Motor neuron (in vitro differentiated cells): Measurements from ENCODE around the gene PYURF. TPM values are rescaled to one million over a fixed set of nuclear protein-coding genes. Genes with fewer than 3 reads are reported as not detected.
"Not testable (repeated sequence)": the region's sequence is repeated elsewhere in the genome, so short reads cannot be mapped to it uniquely, and the experiment has no call there.

Experiments
- ATAC-seq, 8 experiments: fragments of 200-7000 bp; cut with Tn5 transposase; replicated peaks in 6 of 8; 2 replicates each; pipeline ENCODE4 v1.8.0; 2021; ENCODE audit warnings: mild to moderate bottlenecking in 8 of 8, moderate library complexity in 8 of 8
- H3K27ac ChIP-seq, 2 donors: fragments of 250-450 bp; sonication (Bioruptor Pico); 2 replicates each; pipeline ENCODE4 v1.9.0; 2021; ENCODE audit warnings: antibody characterized with exemption in 2 of 2, mild to moderate bottlenecking in 2 of 2, moderate library complexity in 1 of 2
- H3K4me1 ChIP-seq, 2 donors: fragments of 250-450 bp; sonication (Bioruptor Pico); replicated peaks in 1 of 2; 2 replicates each; pipeline ENCODE4 v1.6.1; 2021; ENCODE audit warnings: antibody characterized with exemption in 2 of 2, mild to moderate bottlenecking in 2 of 2, moderate library complexity in 1 of 2
- H3K4me3 ChIP-seq, 5 donors: fragments of 250-450 bp; sonication (Bioruptor Pico); 2 replicates each; pipeline ENCODE4 v1.9.0; 2021; ENCODE audit warnings: antibody characterized with exemption in 5 of 5, mild to moderate bottlenecking in 5 of 5, moderate library complexity in 4 of 5
- whole genome bisulfite sequencing, 10 experiments: fragments of 450-650 bp; shearing (Covaris generic); methylation state at CpG; one replicate each; pipeline ENCODE4 v1.0.0; 2022; 5-methylcytosine and 5-hydroxymethylcytosine counted together
- in situ Hi-C, 9 experiments: fragments of 400-800 bp; cut with MboI; loops; one replicate each; pipeline ENCODE4 v1.15.0; 2021; ENCODE audit warnings: low sequenced_read_pairs in 9 of 9, low pct_unique_long_range_greater_than_20kb in 2 of 9; ENCODE audit not compliant: unreplicated experiment in 9 of 9
- total RNA-seq, 8 experiments: library from RNA; unstranded; fragments of 300-600 nt; gene quantifications; 2 replicates each; pipeline versions ENCODE4 v1.2.3 to v1.2.4, GENCODE V29; 2022

Gene PYURF, protein sequence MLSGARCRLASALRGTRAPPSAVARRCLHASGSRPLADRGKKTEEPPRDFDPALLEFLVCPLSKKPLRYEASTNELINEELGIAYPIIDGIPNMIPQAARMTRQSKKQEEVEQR
- 10 to 100 TPM; 48.4 to 95.5 (median 68.7) TPM for total RNA-seq

DNA sequence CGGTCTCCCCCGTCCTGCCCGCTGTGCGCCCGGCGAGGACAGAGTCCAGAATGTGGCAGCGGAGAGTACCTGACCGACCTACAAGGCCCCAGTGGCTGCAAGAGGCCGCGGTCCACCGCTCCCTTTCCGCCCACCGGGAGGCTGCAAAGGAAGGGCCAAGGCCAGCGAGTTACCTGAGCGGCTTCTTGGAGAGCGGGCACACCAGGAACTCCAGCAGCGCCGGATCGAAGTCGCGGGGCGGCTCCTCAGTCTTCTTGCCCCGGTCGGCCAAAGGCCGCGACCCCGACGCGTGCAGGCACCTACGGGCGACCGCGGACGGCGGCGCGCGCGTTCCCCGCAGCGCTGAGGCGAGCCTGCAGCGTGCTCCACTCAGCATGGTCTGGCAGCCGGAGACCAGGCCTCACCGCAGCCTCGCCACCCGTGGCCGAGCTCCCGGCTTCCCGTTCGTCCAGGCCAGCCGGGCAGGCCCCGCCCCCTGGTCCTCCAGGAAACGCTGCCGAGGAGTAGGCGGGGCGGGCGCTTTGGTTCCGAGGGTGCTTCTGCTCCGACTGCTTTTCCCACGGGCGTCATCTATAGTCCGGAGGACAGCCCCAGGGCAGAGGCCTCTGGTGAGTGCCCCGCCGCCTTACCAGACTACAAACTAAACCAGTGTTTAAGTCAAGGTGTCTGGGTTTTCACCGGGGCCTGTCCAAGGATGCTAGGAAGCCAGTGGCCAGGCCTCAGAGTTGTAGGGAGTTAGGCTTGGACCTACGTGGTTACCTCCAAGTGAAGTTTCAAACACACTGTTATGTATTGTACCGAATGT lies at the start of gene PYURF:
PYURF (minus strand) TSS at position 452 of the 805 bp plus-strand sequence; CDS start at position 376, 76 bp downstream.
- WGBS, 10 experiments = 0 to 17% (median 1%) methylated on average over 1 to 19 of the region's 68 CpGs; no CpG with 5 or more reads in 3 of the 10 experiments
- H3K27ac ChIP-seq = peak within 1 kb of the TSS; percentile 84 to 90
- ATAC-seq = peak; percentile 82 to 98 (median 96)
- in situ Hi-C loops = loop anchor here in 7 of 9 experiments (25.0 kb wide), 5 partner anchors 161 to 661 kb away; no protein-coding TSS in a partner anchor
- H3K4me1 ChIP-seq = peaks cover 0 to 12% of the 10 kb centered on the region in 2 donors
- peak within 1 kb of the TSS; percentile 67 to 91 (median 88) for H3K4me3 ChIP-seq

DNA sequence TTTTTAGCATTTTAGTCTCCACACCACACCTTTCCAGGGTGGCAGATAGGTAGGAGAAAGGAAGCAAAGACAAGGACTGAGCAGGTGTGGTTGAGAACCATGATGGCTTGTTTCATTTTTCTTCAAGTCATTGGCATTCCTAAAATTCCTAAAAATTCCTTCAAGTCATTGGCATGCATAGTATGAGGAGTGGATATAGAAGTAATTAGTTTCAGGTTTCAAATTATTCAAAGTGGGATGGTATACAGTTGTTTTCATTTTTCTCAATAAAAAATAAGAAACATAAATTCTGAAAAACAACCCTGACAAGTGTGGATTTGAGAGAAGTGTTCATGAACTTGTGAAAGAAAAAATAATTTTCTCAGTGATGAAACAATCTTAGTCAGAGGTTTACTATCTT lies 46.4 kb upstream of the PYURF start:
- in situ Hi-C loops = no loop called here

DNA sequence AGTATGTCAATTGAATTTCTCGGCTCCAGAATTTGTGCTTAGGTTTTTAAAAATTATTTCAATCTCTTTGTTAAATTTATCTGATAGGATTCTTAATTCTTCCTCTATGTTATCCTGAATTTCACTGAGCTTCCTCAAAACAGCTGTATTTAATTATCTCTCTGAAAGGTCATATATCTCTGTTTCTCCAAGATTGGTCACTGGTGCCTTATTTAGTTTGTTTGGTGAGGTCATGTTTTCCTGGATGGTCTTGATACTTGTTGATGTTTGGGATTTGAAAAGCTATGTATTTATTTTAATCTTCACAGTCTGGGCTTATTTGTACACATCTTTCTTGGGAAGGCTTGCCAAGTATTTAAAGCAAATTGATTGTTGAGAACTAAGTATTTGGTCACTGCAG lies 44.0 kb upstream of the PYURF start:
- no peak for ATAC-seq
- WGBS, 10 experiments = 45 to 100% (median 95%) methylated on average over 1 of the region's 1 CpG
- H3K4me3 ChIP-seq = no peak overlapping the region
- no peaks in the 10 kb centered on the region for H3K4me1 ChIP-seq
- no peak overlapping the region for H3K27ac ChIP-seq
- in situ Hi-C loops = no loop called here

More for the DNA sequence above, 46.4 kb upstream of the PYURF start:
- H3K4me3 ChIP-seq = no peak overlapping the region
- peak in 1 of 8 experiments; percentile 35 for ATAC-seq
- H3K4me1 ChIP-seq = peaks cover 0 to 6% of the 10 kb centered on the region in 2 donors
- H3K27ac ChIP-seq = no peak overlapping the region

DNA sequence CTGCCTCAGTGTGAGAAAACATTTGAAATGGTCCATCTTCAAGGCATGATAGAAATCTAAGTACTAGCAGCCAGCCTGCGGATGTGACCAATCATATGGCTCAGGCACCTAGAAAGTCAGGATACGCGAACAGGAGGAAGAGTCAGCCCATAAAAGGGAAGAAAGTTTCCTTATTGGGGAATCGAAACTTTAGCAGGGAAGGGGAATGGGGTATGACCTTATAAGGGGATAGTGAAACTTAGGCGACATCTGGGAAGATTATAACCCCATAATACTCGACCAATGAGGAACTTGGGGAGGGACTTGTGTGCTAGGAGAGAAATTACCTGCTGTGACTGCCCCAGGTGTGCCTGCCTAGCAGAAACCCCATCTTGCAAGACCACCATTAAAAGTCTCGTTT lies 26.2 kb upstream of the PYURF start:
- no peaks in the 10 kb centered on the region for H3K4me1 ChIP-seq
- WGBS, 10 experiments = 70 to 94% (median 84%) methylated on average over 2 to 6 of the region's 7 CpGs; no CpG with 5 or more reads in 2 of the 10 experiments
- no peak overlapping the region for H3K4me3 ChIP-seq
- ATAC-seq = no peak
- H3K27ac ChIP-seq = no peak overlapping the region
- in situ Hi-C loops = loop anchor here in 4 of 9 experiments (25.0 kb wide), 3 partner anchors 112 to 487 kb away; no protein-coding TSS in a partner anchor

DNA sequence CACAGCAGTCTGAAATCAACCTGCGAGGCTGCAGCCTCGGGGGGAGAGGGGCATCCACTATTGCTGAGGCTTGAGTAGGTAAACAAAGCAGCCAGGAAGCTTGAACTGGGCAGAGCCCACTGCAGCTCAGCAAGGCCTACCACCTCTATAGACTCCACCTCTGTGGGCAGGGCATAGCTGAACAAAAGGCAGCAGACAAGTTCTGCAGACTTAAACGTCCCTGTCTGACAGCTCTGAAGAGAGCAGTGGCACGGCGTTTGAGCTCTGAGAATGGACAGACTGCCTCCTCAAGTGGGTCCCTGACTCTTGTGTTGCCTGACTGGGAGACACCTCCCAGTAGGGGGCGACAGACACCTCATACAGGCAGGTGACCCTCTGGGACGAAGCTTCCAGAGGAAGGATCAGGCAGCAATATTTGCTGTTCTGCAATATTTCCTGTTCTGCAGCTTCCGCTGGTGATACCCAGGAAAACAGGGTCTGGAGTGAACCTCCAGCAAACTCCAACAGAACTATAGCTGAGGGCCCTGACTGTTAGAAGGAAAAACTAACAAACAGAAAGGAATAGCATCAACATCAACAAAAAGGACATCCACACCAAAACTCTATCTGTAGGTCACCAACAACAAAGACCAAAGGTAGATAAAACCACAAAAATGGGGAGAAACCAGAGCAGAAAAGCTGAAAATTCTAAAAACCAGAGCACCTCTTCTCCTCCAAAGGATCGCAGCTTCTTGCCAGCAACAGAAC lies 15.9 kb upstream of the PYURF start:
- peak in 1 of 8 experiments; percentile 60 for ATAC-seq
- not testable (repeated sequence) for H3K4me1 ChIP-seq, H3K27ac ChIP-seq, H3K4me3 ChIP-seq
- in situ Hi-C loops = loop anchor here in 5 of 9 experiments (10.0 to 25.0 kb wide), 5 partner anchors 115 to 498 kb away; no protein-coding TSS in a partner anchor
- 0 to 100% (median 69%) methylated on average over 1 to 6 of the region's 9 CpGs for WGBS, 10 experiments

DNA sequence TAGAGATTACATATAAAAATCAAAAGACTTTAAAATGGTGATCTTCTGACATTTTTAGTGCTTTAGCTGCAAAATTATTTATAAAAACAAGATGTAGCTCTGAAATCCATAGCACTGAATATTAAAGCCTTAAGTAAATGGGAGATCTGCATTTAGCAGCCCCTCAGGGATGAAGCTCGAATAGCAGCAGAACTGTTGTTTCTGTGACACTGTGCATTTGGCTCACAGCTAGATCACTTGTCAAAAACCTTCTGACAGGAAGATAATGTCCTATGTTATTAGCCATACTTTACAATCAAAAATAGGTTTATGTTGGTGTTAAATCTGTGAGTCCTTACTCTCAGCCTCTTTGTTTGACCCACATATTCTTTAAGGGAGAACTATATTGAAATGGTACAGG lies 14.1 kb upstream of the PYURF start:
- WGBS, 10 experiments = 17 to 100% (median 80%) methylated on average over 1 of the region's 1 CpG; no CpG with 5 or more reads in 3 of the 10 experiments
- in situ Hi-C loops = loop anchor here in 5 of 9 experiments (10.0 to 25.0 kb wide), 5 partner anchors 117 to 500 kb away; no protein-coding TSS in a partner anchor
- peak in 1 of 8 experiments; percentile 61 for ATAC-seq
- no peak overlapping the region for H3K27ac ChIP-seq
- no peak overlapping the region for H3K4me3 ChIP-seq
- H3K4me1 ChIP-seq = no peaks in the 10 kb centered on the region

DNA sequence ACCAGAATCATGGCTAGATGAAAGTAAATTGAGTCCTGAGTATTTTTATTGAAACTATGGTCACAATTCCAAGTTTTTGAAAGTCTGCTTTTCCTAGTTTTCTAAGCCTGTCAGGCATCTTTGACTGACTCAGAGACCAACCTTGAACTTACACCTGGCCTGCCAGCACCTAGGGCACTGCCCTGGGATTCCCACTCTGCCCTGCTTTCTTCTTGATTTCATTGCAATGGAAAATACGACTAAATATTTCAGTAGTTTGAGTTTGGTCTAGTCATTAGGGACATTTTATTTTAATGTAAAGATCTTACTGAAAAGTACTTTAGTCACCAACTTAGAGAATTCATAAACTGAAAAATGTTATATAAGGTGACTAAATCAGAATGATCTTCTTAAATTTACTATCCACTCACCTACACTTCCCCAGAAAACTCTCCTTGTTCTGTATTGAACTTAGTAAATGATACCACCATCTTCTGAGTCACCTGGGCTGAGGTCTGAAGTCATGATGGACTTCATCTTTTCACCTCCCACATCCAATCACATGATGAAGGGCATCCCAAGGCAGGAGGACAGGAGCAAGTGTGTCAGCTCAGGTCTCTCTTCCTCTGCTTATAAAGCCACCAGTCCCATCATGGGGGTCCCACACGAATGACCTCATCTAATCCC lies 11.6 kb upstream of the PYURF start:
- Histone ChIP-seq H3K27ac (no peak overlapping the region), H3K4me1 (no peaks in the 10 kb centered on the region), H3K4me3 (no peak overlapping the region)
- no peak for ATAC-seq
- 33 to 100% (median 92%) methylated on average over 1 to 2 of the region's 2 CpGs; no CpG with 5 or more reads in 1 of the 10 experiments for WGBS, 10 experiments
- in situ Hi-C loops = loop anchor here in 5 of 9 experiments (10.0 to 25.0 kb wide), 5 partner anchors 120 to 502 kb away; no protein-coding TSS in a partner anchor

DNA sequence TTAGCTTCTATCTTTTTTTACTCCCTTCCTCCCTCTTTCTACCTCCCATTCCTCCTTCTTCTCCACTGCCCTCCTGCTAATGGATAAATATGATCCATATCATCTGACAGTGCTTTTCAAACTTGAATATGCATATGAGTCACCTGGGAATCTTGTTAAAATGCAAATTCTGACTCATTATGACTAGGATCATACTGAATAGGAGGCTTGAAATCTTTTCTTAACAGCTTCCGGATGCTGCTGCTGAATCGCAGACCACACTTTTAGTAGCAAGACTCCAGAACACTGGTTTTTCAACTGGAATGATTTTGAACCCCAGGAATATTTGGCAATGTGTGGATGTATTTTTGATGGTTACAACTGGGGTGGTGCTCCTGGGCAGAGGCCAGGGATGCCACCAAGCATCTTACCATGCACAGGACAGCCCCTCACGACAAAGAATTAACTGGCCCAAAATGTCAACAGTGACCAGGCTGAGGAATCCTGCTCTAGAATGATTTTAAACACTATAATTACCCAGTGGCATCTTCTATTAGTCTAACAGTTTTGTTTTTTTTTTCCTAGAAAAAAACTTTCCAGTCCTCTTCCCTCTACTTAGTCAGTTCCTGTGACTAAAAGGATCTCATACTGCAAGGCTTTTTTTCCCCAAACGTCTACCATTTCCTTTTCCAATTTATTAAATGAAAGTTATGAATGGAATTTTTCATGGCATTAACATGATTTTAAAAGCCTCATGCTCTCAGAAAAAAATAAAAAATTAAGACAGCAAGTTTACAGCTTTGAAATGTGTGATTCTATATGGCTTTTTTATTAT lies 10.6 kb upstream of the PYURF start:
- H3K4me1 ChIP-seq = no peaks in the 10 kb centered on the region
- in situ Hi-C loops = loop anchor here in 5 of 9 experiments (10.0 to 25.0 kb wide), 5 partner anchors 121 to 503 kb away; no protein-coding TSS in a partner anchor
- ATAC-seq = peak in 4 of 8 experiments; percentile 46 to 93 (median 92)
- 0 to 50% (median 21%) methylated on average over 2 to 4 of the region's 4 CpGs; no CpG with 5 or more reads in 1 of the 10 experiments for WGBS, 10 experiments
- H3K4me3 ChIP-seq = no peak overlapping the region
- no peak overlapping the region for H3K27ac ChIP-seq

DNA sequence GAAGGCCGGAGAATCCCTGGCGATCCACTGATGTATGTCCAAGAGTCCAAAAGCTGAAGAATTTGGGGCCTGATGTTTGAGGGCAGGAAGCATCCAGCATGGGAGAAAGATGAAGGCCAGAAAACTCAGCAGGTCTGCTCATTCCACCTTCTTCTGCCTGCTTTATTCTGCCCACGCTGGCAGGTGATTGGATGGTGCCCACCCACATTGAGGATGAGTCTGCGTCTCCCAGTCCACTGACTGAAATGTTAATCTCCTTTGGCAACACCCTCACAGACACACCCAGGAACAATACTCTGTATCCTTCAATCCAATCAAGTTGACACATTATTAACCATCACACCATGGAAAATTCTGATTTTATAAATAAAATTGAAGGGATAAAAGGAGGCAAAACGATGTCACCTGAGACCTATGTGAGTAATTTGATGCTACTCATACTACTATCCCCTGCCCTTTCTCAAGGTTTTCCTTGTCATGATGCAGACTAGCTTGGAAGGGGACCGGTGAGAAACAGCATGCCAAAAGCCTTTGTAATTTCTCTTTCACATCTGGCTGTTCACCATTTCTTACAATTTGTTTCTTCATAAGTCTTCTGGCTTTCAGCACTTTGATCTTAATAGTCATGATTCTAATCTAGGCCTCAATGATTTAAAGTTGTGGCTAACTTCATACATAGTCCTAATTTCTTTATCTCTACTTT lies 9.7 kb upstream of the PYURF start:
- no peaks in the 10 kb centered on the region for H3K4me1 ChIP-seq
- in situ Hi-C loops = loop anchor here in 5 of 9 experiments (10.0 to 25.0 kb wide), 5 partner anchors 122 to 504 kb away; no protein-coding TSS in a partner anchor
- H3K4me3 ChIP-seq = no peak overlapping the region
- 25 to 85% (median 60%) methylated on average over 2 to 5 of the region's 6 CpGs for WGBS, 10 experiments
- peak in 3 of 8 experiments; percentile 15 to 54 (median 26) for ATAC-seq
- no peak overlapping the region for H3K27ac ChIP-seq

DNA sequence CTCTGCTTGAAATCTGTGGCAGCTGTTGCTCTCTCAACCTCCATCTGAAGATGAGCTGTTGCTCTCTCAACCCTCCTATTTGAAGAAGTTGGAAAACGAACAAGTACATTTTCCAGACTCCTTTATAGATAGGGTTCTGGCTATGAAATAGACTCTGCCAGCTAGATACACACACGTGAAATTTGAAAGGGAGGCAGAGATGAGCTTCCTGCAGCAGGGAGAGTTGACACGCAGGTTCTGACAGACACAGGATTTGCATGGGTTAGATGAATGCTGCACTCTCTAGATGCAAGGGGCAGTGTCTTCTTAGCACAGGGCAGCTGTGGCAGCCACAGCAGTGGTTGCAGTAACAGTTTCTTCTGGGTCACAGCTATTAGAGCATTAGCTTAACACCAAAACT lies 8.0 kb upstream of the PYURF start:
- ATAC-seq = peak in 2 of 8 experiments; percentile 11 to 22
- Histone ChIP-seq H3K4me3 (no peak overlapping the region), H3K27ac (no peak overlapping the region), H3K4me1 (no peaks in the 10 kb centered on the region)
- WGBS, 10 experiments = 0 to 84% (median 31%) methylated on average over 1 to 3 of the region's 3 CpGs; no CpG with 5 or more reads in 3 of the 10 experiments
- in situ Hi-C loops = loop anchor here in 5 of 9 experiments (10.0 to 25.0 kb wide), 5 partner anchors 123 to 506 kb away; no protein-coding TSS in a partner anchor

DNA sequence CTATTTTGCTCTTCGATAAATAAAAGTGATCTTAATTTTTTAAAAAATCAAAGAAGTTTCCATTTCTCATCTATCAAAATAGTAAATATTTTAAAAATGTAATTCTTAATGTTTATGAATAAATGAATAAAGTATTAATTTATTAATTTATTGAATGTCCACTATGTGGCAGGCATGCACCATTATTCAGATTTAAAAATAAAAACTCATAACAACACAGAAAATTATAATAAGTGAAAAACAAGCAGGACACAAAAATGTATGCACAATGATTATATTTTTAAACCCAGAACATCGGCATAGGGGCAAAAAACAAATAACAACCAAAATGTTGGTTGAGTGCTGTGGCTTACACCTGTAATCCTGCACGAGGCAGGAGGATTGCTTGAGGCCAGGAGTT lies 5.3 kb upstream of the PYURF start:
- Histone ChIP-seq H3K27ac (no peak overlapping the region), H3K4me1 (peaks cover 0 to 9% of the 10 kb centered on the region in 2 donors), H3K4me3 (no peak overlapping the region)
- in situ Hi-C loops = loop anchor here in 4 of 9 experiments (25.0 kb wide), 3 partner anchors 133 to 508 kb away; no protein-coding TSS in a partner anchor
- ATAC-seq = no peak
- 58 to 100% (median 87%) methylated on average over 1 to 3 of the region's 3 CpGs for WGBS, 10 experiments
